ENCODE data around the gene ZNF789.

GRCh38 chr7:99514050-99514449, 41.4 kb downstream of the ZNF789 start:
- TF ChIP-seq POLR2A (IDR thresholded peaks at IDR 0.05; ENCODE audit: extremely low read depth, insufficient read length) = no peak
- TF ChIP-seq CTCF (IDR thresholded peaks at IDR 0.05; ENCODE audit: low read depth, low read length) = no peak

All from NB4 (cell line).